GM18502 (cell line): Measurements from ENCODE around the gene IZUMO2.
"Not testable (repeated sequence)": the region's sequence is repeated elsewhere in the genome, so short reads cannot be mapped to it uniquely, and the experiment has no call there.

ENCODE experiments used
- ATAC-seq: cut with Tn5 transposase; IDR thresholded peaks from one replicate; pipeline ENCODE4 v1.9.1; 2021; ENCODE audit warnings: mild to moderate bottlenecking; ENCODE audit not compliant: unreplicated experiment, poor library complexity

The IZUMO2 gene

DNA sequence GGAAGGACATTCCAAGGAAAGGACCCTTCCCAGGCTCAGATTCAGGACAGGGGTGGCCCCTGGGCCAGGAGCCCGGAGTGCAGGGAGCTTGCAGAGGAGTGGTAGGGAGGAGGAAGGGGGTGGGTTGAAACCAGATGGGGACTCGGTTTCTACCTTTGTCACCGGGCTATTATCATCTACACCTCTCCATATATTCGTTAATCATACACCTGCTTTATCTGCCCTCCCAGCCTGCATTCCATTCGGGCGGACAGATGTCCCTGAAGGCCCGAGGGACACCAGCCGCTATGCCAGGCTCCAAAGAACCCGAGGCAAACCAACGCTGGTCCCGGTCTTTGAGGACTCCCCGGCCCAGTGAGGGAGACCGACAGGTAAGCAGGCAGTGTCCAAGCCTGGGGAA, 24.9 kb upstream of the IZUMO2 start:
- ATAC-seq: no peak

DNA sequence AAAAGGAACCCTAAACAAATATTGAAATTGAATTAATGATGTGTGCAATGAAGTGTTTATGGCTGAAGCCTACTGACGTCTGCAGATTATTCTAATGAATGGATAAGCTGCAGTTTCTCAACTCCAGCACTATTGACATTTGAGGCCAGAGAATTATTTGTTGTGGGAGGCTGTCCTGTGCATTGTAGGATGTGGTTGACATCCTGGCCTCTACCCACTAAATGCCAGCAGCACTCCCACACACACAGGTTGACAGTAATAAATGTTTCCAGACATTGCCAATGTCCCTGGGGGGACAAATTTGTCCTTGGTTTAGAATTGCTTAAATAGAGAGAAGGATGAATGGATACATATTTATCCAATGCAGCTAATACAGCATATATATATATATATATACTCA, 21.1 kb upstream of the IZUMO2 start:
- ATAC-seq: no peak

DNA sequence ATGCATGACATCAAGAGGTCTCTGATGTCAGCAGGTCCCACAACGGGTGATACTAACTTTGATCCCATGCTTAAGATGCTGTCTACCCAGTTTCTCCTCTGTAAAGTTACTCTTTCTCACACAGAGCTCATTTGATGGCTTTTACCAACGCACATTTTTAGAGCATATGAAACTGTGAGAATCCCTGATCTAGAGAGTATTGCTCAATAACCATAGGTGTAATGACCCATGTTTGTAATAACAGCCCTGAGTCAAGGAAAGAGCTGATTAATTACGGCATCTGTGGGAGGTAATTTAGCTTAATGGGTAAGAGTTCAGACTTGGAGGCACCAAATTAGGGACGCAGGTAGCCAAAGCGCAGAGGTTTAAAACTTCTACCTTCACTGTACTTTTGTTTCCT, 18.0 kb upstream of the IZUMO2 start:
- ATAC-seq: no peak

DNA sequence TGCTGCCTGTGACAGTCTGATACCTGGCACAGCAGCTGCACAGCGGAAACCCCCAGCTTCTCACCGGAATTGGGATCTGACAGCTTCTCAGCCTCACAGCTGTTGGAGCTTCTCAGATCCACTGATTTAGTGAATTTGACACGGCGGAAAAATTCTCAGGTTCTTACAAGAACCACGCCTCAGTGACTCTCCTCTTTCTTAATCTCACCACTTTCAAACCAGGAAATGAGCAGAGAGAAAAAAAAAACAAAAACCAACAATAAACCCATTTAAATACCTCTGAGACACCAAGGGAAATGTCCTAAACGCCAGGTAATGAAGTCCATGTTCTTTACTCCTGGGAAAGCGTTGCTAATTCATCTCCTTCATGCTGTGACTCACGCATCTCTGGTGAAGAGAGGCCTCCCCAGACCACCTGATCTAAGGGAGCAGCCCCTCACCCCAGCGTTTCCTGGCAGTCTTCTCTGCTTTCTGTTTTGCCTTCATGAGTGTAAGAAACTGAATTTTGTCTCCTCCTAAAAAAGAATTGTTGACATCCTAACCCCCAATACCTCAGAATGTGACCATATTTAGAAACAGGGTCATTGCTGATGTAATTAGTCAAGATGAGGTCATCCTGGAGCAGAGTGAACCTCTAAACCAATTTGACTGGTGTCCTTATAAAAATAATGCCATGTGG, 15.9 kb upstream of the IZUMO2 start:
- ATAC-seq: no peak

DNA sequence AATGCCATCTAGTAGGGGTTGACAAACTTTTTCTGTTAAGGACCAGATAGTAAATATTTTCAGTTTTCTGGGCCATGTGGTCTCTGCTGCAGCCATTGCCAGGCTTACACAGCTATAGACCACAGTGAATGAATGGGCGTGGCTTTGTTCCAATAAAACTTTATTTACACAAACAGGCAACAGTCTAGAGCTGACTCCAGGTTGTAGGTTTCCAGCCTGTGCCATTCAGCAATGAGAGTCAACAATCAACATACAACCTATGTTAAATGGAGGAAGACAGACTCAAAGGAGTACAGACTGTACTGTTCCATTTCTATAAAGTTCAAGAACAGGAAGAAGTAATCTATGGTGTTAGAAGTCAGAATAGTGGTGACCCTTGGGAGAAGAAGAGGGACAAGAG, 15.2 kb upstream of the IZUMO2 start:
- ATAC-seq: no peak

DNA sequence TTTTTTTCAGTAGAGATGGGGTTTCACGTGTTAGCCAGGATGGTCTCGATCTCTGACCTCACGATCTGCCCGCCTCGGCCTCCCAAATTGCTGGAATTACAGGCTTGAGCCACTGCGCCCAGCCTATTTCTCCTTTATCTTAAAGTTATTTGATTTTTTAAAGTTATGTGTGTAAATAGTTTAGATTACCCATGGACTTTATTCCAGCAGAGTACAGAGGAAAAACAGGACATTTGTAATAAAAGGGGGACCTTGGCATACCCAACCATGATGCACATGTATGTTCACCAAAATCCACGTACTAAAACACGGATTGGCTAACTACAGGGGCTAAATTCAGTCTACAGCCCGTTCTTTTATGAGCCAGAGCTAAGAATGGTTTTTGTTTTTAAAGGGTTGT, 13.7 kb upstream of the IZUMO2 start:
- no peak for ATAC-seq

DNA sequence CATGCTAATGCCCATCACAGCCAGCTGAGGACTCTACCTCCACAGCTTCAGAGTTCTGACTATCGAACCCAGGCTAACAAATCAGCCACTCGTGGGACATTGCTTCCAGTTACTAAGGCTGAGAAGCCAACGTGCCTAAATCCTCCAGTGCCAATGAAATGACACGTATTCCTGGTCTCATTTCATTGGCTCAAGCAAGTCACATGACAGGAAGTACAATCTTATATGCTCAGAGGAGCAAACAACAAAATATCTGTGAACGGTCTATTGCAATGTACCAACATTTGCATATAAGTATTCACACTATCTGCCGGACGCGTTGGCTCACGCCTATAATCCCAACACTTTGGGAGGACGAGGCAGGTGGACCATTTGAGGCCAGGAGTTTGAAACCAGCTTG, 12.8 kb upstream of the IZUMO2 start:
- no peak for ATAC-seq

DNA sequence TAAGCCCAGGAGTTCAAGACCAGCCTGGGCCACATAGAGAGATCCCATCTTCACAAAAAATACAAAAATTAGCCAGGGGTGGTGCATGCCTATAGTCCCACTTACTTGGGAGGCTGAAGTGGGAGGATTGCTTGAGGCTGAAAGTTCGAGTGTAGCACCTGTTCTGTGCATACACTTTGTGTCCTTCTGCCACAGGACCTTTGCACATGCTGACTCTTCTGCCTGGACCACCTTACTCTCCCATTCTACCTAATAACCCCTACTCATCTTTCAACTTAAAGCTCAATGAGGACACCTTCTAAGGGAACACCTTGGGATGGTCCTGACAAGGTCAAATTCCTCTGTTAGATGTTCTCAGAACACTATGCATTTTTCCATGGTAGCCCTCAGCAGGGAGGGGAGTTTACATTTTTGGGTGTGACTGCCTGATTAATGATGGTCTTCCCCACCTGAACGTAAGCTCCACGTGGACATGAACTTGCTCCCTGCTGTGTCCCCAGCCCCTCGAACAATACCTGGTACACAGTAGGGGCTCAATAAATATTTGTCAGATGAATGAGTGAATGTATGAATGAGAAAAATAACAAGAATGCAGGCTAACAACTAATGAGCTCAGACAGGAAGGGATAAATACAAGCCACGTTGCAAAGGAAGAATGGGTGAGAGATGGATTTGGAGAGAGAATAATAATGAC, 11.2 kb upstream of the IZUMO2 start:
- no peak for ATAC-seq

DNA sequence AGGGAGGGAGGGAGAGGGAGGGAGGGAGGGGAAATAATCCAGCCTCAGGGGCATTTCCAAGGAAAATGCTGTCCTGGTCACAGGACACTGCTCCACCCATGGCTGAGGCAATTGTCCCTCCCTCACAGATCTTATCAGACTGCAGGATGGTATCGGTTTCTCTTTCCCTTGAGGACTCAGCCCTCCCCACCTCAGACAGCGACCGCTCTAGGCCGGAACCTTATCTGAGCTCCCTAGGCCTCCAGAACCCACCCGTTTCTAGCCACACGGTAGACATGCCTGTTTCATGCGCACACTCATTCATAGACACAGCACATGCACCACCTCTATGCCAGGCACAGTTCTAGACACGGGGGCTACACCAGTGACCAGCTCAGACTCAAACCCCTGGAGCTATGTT, 10.0 kb upstream of the IZUMO2 start:
- ATAC-seq: no peak

DNA sequence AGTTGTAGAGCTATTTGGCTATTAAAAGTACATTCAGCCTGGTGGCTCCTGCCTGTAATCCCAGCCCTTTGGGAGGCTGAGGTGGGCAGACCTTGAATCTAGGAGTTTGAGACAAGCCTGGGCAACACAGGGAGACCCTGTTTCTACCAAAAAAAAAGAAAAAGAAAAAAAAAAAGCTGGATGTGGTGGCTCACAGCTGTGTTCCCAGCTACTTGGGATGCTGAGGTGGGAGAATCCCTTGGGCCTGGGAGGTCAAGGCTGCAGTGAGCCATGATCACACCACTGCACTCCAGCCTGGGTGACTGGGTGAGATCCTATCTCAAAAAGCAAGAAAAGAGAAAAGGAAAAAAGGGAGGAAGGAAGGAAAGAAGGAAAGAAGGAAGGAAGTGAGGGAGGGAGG, 9.6 kb upstream of the IZUMO2 start:
- ATAC-seq: no peak

DNA sequence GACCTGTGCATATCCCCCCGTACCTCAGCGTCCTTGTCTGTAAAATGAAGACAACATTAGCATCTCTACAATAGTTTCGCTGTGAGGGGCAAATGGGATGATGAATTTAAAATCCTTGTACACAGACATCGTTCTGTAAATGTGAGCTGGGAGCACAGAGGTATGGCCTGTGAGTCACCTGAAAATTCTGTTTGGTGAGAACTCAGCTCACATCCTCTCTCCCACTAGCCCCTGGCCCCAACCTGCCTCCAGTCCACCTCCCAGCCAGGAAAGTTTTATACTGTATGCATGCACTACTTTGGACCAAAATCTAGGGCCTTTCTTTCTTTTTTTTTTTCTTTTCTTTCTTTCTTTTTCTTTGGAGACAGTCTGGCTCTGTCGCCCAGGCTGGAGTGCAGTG, 8.7 kb upstream of the IZUMO2 start:
- no peak for ATAC-seq

DNA sequence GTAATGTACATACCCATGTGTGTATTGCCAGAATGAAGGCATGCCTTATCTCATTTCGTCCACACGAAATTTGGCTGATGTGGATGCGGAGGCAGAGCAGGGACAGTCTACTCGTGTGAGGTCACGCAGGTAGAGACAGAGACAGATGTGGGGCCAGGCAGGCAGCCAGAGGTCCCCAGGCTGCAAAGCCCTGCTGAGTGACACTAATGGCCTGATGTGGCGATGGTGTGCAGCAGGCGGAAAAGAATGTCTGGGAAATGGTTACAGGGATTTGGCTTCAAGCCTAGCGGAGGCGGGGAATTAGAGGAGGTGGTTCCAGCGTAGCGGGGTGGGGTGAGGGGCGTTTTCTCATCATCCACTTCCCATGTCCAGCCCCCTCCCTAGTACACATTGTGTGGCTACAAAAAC, 4.2 kb upstream of the IZUMO2 start:
- ATAC-seq: no peak

DNA sequence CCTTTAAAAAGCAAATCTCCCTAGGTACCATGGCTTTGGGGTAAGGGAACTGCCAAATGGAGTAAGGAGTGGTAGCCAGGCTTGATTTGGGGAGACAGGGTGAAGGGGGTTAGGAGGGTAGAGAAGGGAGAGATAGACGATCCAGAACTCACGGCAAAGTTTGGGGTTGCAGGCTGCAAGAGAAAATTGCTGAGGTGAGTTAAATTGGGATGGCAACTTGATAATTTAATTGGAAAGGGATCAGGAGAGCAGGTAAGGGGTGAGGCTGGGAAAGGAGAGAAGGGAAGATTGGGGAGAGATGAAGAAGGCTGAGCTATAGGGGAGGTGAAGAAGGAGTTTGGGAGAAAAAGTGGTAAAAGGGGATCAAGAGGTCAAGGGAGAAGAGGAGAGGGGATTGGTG, 4.0 kb downstream of the IZUMO2 start:
- no peak for ATAC-seq

DNA sequence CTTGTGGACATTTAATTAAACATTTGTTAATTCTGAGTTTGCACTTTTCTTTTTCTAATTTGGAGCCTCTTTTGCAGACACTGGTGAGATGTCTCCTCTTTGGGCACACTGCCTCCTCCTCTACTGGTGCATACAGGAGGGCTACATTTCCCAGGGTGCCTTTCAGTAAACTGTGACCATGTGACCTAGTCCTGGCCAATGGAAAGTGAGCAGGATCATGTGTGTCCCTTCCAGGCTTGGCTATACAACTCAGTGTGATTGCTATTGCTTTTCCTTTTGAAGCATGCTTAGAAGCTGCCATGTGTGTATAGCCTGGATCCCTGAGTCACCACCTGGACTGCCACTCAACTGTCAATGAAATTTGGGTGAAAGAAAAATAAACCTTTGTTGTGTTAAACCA, 4.5 kb downstream of the IZUMO2 start:
- no peak for ATAC-seq

DNA sequence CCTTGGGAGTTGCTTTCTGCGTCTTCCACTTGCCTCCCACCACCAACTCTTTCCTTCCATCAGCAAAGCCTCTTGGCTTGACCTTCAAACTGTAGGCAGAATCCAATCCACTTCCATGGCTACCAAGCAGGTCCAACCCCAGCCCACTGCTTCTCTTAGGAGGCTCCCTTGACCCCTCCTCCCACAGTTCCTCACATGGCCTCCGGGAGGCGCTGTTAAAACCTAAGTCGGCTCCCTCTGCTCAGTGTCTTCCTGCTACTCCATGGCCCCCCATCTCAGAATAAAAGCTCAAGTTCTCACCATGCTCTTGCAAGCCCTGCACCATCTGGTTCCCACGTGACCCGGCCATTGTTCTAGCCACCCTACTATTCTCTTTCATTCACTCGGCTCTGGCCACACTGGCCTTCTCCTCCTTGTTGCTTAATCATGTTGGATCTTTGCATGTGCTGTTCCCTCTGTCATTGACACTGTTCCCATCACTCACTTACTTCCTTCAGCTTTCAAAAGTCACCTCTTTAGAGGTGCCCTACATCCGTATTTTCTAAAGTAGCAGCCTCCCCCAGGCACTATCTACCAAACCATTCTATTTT, 7.5 kb downstream of the IZUMO2 start:
- no peak for ATAC-seq

DNA sequence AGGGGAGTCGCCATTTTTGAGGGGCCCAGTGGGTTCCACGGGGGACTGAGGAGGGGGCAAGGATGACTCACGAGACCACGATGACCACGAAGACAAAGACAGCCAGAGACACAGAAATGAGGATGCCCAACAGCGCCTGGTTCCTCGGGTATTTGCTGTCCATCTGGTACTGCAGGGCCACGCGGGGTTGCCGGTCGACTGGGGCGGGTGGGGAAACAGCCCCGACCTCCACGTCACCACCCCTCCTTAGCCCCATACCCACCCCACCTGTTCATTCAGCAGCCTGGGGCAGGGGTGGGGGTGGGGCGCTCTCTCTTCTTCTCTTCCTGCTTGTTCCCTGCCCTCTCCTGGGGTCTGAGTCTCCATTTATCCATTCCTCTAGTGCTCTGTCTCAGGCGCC, 8.6 kb downstream of the IZUMO2 start:
- no peak for ATAC-seq

DNA sequence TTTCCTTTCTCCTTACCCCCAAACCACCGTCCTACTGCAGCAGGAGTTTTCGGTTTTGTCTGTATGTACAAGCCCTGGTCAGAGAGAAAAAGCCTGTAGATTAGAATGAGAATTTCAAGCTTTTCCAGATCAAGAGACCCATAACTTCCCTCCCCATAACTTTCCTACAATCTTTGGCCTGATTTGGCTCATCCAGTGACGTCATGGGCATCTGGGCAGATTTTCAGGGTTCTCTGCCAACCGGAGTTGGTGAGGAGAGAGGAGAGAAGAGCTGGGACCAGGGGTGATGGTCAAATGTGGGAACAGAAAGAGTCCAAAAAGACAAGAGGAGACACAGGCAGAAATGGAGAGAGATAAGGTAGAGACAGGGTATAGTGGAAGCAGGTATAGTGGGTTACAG, 10.5 kb downstream of the IZUMO2 start:
- ATAC-seq: no peak

DNA sequence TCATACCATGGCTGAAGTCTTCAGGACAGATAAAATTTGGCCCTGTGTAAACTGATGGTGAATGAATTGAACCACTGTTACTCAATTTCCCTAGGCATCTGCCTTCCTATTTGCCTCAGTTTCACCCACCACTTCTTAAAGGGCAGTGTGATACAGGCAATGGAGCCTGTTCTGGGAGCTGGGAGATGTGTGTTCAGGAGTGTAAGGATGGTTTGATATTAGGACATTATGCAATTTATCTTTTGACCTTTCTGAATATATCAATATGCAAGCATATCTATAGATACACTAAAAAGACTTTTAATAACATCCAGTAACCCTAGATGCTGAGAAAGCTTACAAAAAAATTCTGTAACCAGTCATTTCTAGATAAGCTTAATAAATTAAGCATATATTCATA, 14.6 kb downstream of the IZUMO2 start:
- ATAC-seq: no peak

DNA sequence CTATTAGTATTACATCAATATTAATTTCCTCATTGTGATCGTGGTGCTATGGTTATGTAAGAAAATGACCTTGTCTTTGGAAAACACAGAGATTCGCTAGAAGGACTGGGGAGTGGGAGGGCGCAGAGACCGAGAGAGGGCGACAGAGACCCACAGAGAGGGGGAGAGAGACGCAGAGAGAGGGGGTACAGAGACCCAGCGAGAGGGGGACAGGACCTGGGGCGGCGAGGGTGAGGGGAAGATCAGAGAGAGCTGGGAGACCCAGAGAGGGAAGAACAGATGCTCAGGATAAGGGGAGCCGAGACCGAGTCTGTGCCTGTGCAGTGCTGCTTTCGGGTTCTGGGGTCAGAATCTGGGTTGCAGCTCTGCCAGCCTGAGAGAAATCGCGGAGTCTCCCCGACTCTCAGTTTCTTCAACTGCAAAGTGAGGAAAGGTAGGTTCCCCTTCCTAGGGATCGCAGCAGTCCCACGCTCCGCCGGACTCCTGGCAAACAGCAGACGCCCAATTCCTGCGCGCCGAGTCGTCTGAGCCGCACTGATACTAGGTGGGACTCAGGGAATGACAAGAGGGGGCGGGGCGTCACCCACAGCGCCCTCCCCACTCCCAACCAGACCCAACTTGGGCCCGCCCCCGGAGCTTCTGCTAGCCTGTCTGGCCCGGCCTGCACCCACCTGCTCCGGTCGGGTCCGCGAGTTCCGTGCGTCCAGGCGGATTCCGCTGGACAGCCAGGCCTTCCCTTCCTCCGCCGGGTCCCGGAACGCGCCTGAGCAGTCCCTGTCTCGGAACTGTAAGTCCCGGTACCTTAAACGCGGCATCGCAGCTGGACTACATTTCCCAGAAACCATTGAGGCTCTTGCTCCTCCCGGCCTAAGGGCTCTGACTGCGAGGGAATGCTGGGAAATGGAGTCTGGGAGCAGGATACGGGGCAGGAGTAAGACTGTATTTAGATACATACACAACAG, 15.3 kb downstream of the IZUMO2 start:
- ATAC-seq: peak; percentile 48

DNA sequence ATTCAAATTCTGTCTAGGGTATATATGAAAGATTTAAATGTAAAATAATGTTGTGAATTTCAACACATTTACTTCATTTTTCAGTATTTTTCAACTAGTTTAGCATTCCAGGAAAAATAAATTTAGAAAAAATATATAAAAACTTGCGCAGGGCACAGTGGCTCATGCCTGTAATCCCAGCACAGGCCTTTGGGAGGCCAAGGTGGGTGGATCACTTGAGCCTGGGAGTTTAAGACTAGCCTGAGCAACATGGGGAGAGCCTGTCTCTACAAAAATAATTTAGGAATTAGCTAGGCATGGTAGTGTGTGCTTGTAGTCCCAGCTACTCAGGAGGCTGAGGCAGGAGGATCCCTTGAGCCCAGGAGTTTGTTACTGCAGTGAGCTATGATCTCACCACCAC, 21.2 kb downstream of the IZUMO2 start:
- ATAC-seq: not testable (repeated sequence)
